WTC11 (cell line): ENCODE data around the gene CRACDL. TPM values are rescaled to one million over a fixed set of nuclear protein-coding genes. Genes with fewer than 3 reads are reported as not detected.

ENCODE experiments used
- ATAC-seq: fragments of 200-7000 bp; cut with Tn5 transposase; 2 replicates; pipeline ENCODE4 v1.10.0; 2021; ENCODE audit warnings: mild to moderate bottlenecking, moderate library complexity
- CTCF ChIA-PET: fragments of 300-600 bp; sonication (Branson Sonifier 250); formaldehyde crosslinking; loops from one replicate; lab custom pipeline; 2021; ENCODE audit warnings: antibody characterized with exemption; lab: Charles Lee
- POLR2A ChIA-PET: fragments of 350-600 bp; sonication (Branson Sonifier 250); formaldehyde crosslinking; loops from one replicate; lab custom pipeline; 2021; ENCODE audit warnings: antibody characterized with exemption; lab: Charles Lee
- DNase-seq: peaks from one replicate; pipeline ENCODE4 v3.0.0; 2021; ENCODE audit warnings: low spot score
- H3K27ac Mint-ChIP-seq: 2 replicates; pipeline ENCODE4 v1.8.0; 2021; ENCODE audit warnings: mixed read lengths
- H3K27me3 Mint-ChIP-seq: 2 replicates; pipeline ENCODE4 v1.8.0; 2021; ENCODE audit warnings: low read depth, mild to moderate bottlenecking, moderate library complexity, mixed read lengths
- H3K36me3 Mint-ChIP-seq: 2 replicates; pipeline ENCODE4 v1.8.0; 2021; ENCODE audit warnings: mixed read lengths
- H3K4me1 Mint-ChIP-seq: 2 replicates; pipeline ENCODE4 v1.8.0; 2022; ENCODE audit warnings: mixed read lengths
- H3K4me3 Mint-ChIP-seq: 2 replicates; pipeline ENCODE4 v1.8.0; 2021; ENCODE audit warnings: mild to moderate bottlenecking, moderate library complexity, mixed read lengths
- H3K9me3 Mint-ChIP-seq: 2 replicates; pipeline ENCODE4 v1.8.0; 2021; ENCODE audit warnings: mixed read lengths
- AFF4 ChIP-seq: sonication (generic); formaldehyde crosslinking; IDR thresholded peaks from 2 replicates; pipeline ENCODE4 v1.8.1; 2023; ENCODE audit warnings: mild to moderate bottlenecking, missing genetic modification reagents, borderline replicate concordance
- ATF2 ChIP-seq: sonication (generic); formaldehyde crosslinking; IDR thresholded peaks from 2 replicates; pipeline ENCODE4 v1.8.1; 2022; ENCODE audit warnings: low read depth, missing genetic modification reagents, borderline replicate concordance
- ATF3 ChIP-seq: sonication (generic); formaldehyde crosslinking; conservative IDR thresholded peaks from 2 replicates; pipeline ENCODE4 v1.8.1; 2022; ENCODE audit warnings: mild to moderate bottlenecking, missing genetic modification reagents
- ATF6 ChIP-seq: sonication (generic); formaldehyde crosslinking; IDR thresholded peaks from 2 replicates; pipeline ENCODE4 v1.8.1; 2023; ENCODE audit warnings: mild to moderate bottlenecking, missing genetic modification reagents
- CREB1 ChIP-seq: sonication (generic); formaldehyde crosslinking; IDR thresholded peaks from 2 replicates; pipeline ENCODE4 v1.8.0; 2023; ENCODE audit warnings: mild to moderate bottlenecking, missing genetic modification reagents
- E2F1 ChIP-seq: sonication (generic); formaldehyde crosslinking; IDR thresholded peaks from 2 replicates; pipeline ENCODE4 v1.8.0; 2022; ENCODE audit warnings: mild to moderate bottlenecking, missing genetic modification reagents
- ELF4 ChIP-seq: sonication (generic); formaldehyde crosslinking; IDR thresholded peaks from 2 replicates; pipeline ENCODE4 v1.8.1; 2022; ENCODE audit warnings: low read depth, mild to moderate bottlenecking, moderate library complexity, missing genetic modification reagents
- ERG ChIP-seq: fragments of 250-450 bp; sonication (Bioruptor Pico); IDR thresholded peaks from 2 replicates; pipeline ENCODE4 v1.8.0; 2021; ENCODE audit warnings: mild to moderate bottlenecking
- ETV6 ChIP-seq: sonication (generic); formaldehyde crosslinking; IDR thresholded peaks from 2 replicates; pipeline ENCODE4 v1.8.1; 2022; ENCODE audit warnings: mild to moderate bottlenecking, missing genetic modification reagents
- GABPB1 ChIP-seq: sonication (generic); formaldehyde crosslinking; IDR thresholded peaks from 2 replicates; pipeline ENCODE4 v1.8.1; 2023; ENCODE audit warnings: mild to moderate bottlenecking, missing genetic modification reagents
- GRHL2 ChIP-seq: fragments of 250-450 bp; sonication (Bioruptor Pico); IDR thresholded peaks from 2 replicates; pipeline ENCODE4 v1.8.0; 2022; ENCODE audit warnings: mild to moderate bottlenecking, moderate library complexity; ENCODE audit not compliant: insufficient replicate concordance, severe bottlenecking
- HMGA2 ChIP-seq: fragments of 250-450 bp; sonication (Bioruptor Pico); IDR thresholded peaks from 2 replicates; pipeline ENCODE4 v1.4.0; 2021; ENCODE audit warnings: mild to moderate bottlenecking, moderate library complexity
- IRF2 ChIP-seq: sonication (generic); formaldehyde crosslinking; IDR thresholded peaks from 2 replicates; pipeline ENCODE4 v1.8.0; 2022; ENCODE audit warnings: low read depth, missing genetic modification reagents, borderline replicate concordance
- MYBL2 ChIP-seq: sonication (generic); formaldehyde crosslinking; IDR thresholded peaks from 2 replicates; pipeline ENCODE4 v1.8.1; 2023; ENCODE audit warnings: mild to moderate bottlenecking, moderate library complexity, missing genetic modification reagents
- NFYB ChIP-seq: sonication (generic); formaldehyde crosslinking; conservative IDR thresholded peaks from 2 replicates; pipeline ENCODE4 v1.8.0; 2022; ENCODE audit warnings: low read depth, missing genetic modification reagents
- NR2C2 ChIP-seq: sonication (generic); formaldehyde crosslinking; IDR thresholded peaks from 2 replicates; pipeline ENCODE4 v1.8.0; 2022; ENCODE audit warnings: mild to moderate bottlenecking, missing genetic modification reagents
- SMAD3 ChIP-seq: sonication (generic); formaldehyde crosslinking; IDR thresholded peaks from 2 replicates; pipeline ENCODE4 v1.8.0; 2022; ENCODE audit warnings: missing genetic modification reagents, mild to moderate bottlenecking, borderline replicate concordance
- SMAD4 ChIP-seq: sonication (generic); formaldehyde crosslinking; IDR thresholded peaks from 2 replicates; pipeline ENCODE4 v1.8.0; 2022; ENCODE audit warnings: mild to moderate bottlenecking, missing genetic modification reagents
- SOX15 ChIP-seq: fragments of 250-450 bp; sonication (Bioruptor Pico); IDR thresholded peaks from 2 replicates; pipeline ENCODE4 v1.9.0; 2021; ENCODE audit warnings: mild to moderate bottlenecking
- SP1 ChIP-seq: sonication (generic); formaldehyde crosslinking; conservative IDR thresholded peaks from 2 replicates; pipeline ENCODE4 v1.8.1; 2022; ENCODE audit warnings: missing genetic modification reagents
- TEAD1 ChIP-seq: sonication (generic); formaldehyde crosslinking; IDR thresholded peaks from 2 replicates; pipeline ENCODE4 v1.8.0; 2022; ENCODE audit warnings: mild to moderate bottlenecking, missing genetic modification reagents
- TP53 ChIP-seq: sonication (generic); formaldehyde crosslinking; IDR thresholded peaks from 2 replicates; pipeline ENCODE4 v1.8.1; 2023; ENCODE audit warnings: mild to moderate bottlenecking, missing genetic modification reagents
- ZBTB21 ChIP-seq: sonication (generic); formaldehyde crosslinking; IDR thresholded peaks from 2 replicates; pipeline ENCODE4 v1.8.1; 2023; ENCODE audit warnings: mild to moderate bottlenecking, missing genetic modification reagents, borderline replicate concordance
- ZNF396 ChIP-seq: fragments of 250-450 bp; sonication (Bioruptor Pico); IDR thresholded peaks from 2 replicates; pipeline ENCODE4 v1.8.0; 2021; ENCODE audit warnings: mild to moderate bottlenecking, moderate library complexity, borderline replicate concordance
- total RNA-seq: library from RNA; stranded (reverse); gene quantifications from 3 replicates; pipeline ENCODE4 v1.2.3, GENCODE V29; 2021

Gene CRACDL
- total RNA-seq, 1 experiment from 2014 or later, result 0.72 TPM

- Mint-ChIP-seq H3K27me3 (peaks cover 61% of the 10 kb centered on the region), H3K9me3 (no peaks in the 10 kb centered on the region), H3K4me3 (peak overlapping the region; percentile 72), H3K36me3 (no peaks in the 10 kb centered on the region), H3K27ac (no peak overlapping the region), H3K4me1 (peaks cover 7% of the 10 kb centered on the region; the same call in 1 of the 2 replicates)
- TF ChIP-seq ZBTB21 (CRISPR knock-in tag) (no peak), GABPB1 (no peak), ERG (no peak), E2F1 (CRISPR knock-in tag) (no peak), IRF2 (CRISPR knock-in tag) (no peak), GRHL2 (CRISPR knock-in tag) (no peak), HMGA2 (CRISPR knock-in tag) (no peak), ATF6 (CRISPR knock-in tag) (no peak), MYBL2 (CRISPR knock-in tag) (no peak)
- ChIA-PET CTCF (interaction anchor here (0.8 to 4.5 kb wide), 8 partner anchors 10 to 301 kb away, joined by 3 to 24 read pairs (median 4); no protein-coding TSS in a partner anchor), POLR2A (no interaction called here)
- DNase-seq, result no peak
- no peak for ATAC-seq
These were observed 784 bp downstream of the CRACDL start for GRCh38 chr2:98935111-98935770.

GRCh38 chr2:98932778-98933343 is 3.2 kb downstream of the CRACDL start:
- Mint-ChIP-seq H3K27ac (no peak overlapping the region), H3K4me3 (no peak overlapping the region), H3K27me3 (peaks cover 41% of the 10 kb centered on the region), H3K36me3 (no peaks in the 10 kb centered on the region), H3K4me1 (peaks cover 11% of the 10 kb centered on the region; the same call in 1 of the 2 replicates), H3K9me3 (no peaks in the 10 kb centered on the region)
- no peak for DNase-seq
- ChIA-PET POLR2A (no interaction called here), CTCF (interaction anchor here (1.2 to 1.3 kb wide), 4 partner anchors 10 to 284 kb away, joined by 3 to 7 read pairs (median 4); no protein-coding TSS in a partner anchor)
- no peak for ATAC-seq
- TF ChIP-seq ZNF396 (CRISPR knock-in tag) (no peak), SP1 (CRISPR knock-in tag) (no peak), CREB1 (CRISPR knock-in tag) (no peak), TP53 (no peak), SOX15 (no peak), SMAD3 (CRISPR knock-in tag) (no peak), ATF3 (CRISPR knock-in tag) (no peak), ETV6 (no peak), TEAD1 (CRISPR knock-in tag) (no peak), NR2C2 (CRISPR knock-in tag) (no peak), SMAD4 (CRISPR knock-in tag) (no peak), ERG (no peak), AFF4 (CRISPR knock-in tag) (no peak), ELF4 (CRISPR knock-in tag) (no peak), NFYB (CRISPR knock-in tag) (no peak), ATF2 (CRISPR knock-in tag) (no peak)
